Activated naive CD4-positive, alpha-beta T cell treated with anti-CD3 and anti-CD28 coated beads, Interleukin-2, amount 10 ng/mL, durations not matched to agents 7 days and 5 days (primary cell): ENCODE results near the gene KIAA0513.
A peak's percentile ranks its signal among the peaks of the same experiment; 100 is the strongest.

ENCODE experiments used
- CTCF ChIA-PET: fragments of 350-600 bp; sonication (Branson Sonifier 250); formaldehyde crosslinking; loops from one replicate; lab custom pipeline; 2021; ENCODE audit warnings: antibody characterized with exemption; lab: Charles Lee
- DNase-seq: peaks from one replicate; pipeline ENCODE4 v3.0.0-alpha.2; 2020
- H3K27ac Mint-ChIP-seq: one replicate; pipeline ENCODE4 v1.8.0; 2021; ENCODE audit warnings: mild to moderate bottlenecking, moderate library complexity, mixed read lengths
- H3K27me3 Mint-ChIP-seq: one replicate; pipeline ENCODE4 v1.8.0; 2021; ENCODE audit warnings: mild to moderate bottlenecking, mixed read lengths
- H3K36me3 Mint-ChIP-seq: one replicate; pipeline ENCODE4 v1.8.0; 2021; ENCODE audit warnings: mixed read lengths
- H3K4me1 Mint-ChIP-seq: one replicate; pipeline ENCODE4 v1.8.0; 2021; ENCODE audit warnings: mixed read lengths
- H3K4me3 Mint-ChIP-seq: one replicate; pipeline ENCODE4 v1.8.0; 2021; ENCODE audit warnings: mild to moderate bottlenecking, moderate library complexity, mixed read lengths
- H3K9me3 Mint-ChIP-seq: one replicate; pipeline ENCODE4 v1.8.0; 2021; ENCODE audit warnings: mixed read lengths

KIAA0513 gene

GRCh38 chr16:85092851-85093250 lies 65.3 kb downstream of the KIAA0513 start:
- DNase-seq, result no peak
- Mint-ChIP-seq H3K27me3 (peaks cover 30% of the 10 kb centered on the region), H3K4me1 (peaks cover 15% of the 10 kb centered on the region), H3K4me3 (no peak overlapping the region), H3K27ac (no peak overlapping the region), H3K9me3 (no peaks in the 10 kb centered on the region), H3K36me3 (no peaks in the 10 kb centered on the region)
- CTCF ChIA-PET, result no interaction called here

- no peak overlapping the region for H3K4me3 Mint-ChIP-seq
- no peak overlapping the region for H3K27ac Mint-ChIP-seq
- H3K9me3 Mint-ChIP-seq, result no peaks in the 10 kb centered on the region
These were observed 66.1 kb downstream of the KIAA0513 start for GRCh38 chr16:85093705-85094104.

GRCh38 chr16:85094176-85094805 lies 66.7 kb downstream of the KIAA0513 start:
- Mint-ChIP-seq H3K27me3 (peaks cover 36% of the 10 kb centered on the region), H3K36me3 (no peaks in the 10 kb centered on the region), H3K4me3 (no peak overlapping the region), H3K4me1 (peaks cover 15% of the 10 kb centered on the region), H3K9me3 (no peaks in the 10 kb centered on the region), H3K27ac (no peak overlapping the region)
- CTCF ChIA-PET, result no interaction called here
- DNase-seq, result no peak

More at GRCh38 chr16:85093705-85094104, 66.1 kb downstream of the KIAA0513 start:
- Mint-ChIP-seq H3K36me3 (no peaks in the 10 kb centered on the region), H3K4me1 (peaks cover 15% of the 10 kb centered on the region), H3K27me3 (peaks cover 36% of the 10 kb centered on the region)
- CTCF ChIA-PET, result no interaction called here
- DNase-seq, result no peak

GRCh38 chr16:85094812-85095211 lies 67.2 kb downstream of the KIAA0513 start:
- no peak overlapping the region for H3K27ac Mint-ChIP-seq

GRCh38 chr16:85096921-85097320 lies 69.3 kb downstream of the KIAA0513 start:
- Mint-ChIP-seq H3K9me3 (no peaks in the 10 kb centered on the region), H3K27ac (no peak overlapping the region)

More at GRCh38 chr16:85094812-85095211, 67.2 kb downstream of the KIAA0513 start:
- Mint-ChIP-seq H3K9me3 (no peaks in the 10 kb centered on the region), H3K4me1 (peaks cover 15% of the 10 kb centered on the region), H3K4me3 (no peak overlapping the region), H3K27me3 (peaks cover 36% of the 10 kb centered on the region), H3K36me3 (no peaks in the 10 kb centered on the region)
- CTCF ChIA-PET, result interaction anchor here (1.0 kb wide), 1 partner anchor 8 kb away, joined by 5 read pairs; no protein-coding TSS in a partner anchor
- no peak for DNase-seq

GRCh38 chr16:85098565-85098964 lies 71.0 kb downstream of the KIAA0513 start:
- CTCF ChIA-PET, result no interaction called here
- Mint-ChIP-seq H3K4me1 (peaks cover 17% of the 10 kb centered on the region), H3K27me3 (peaks cover 34% of the 10 kb centered on the region), H3K9me3 (no peaks in the 10 kb centered on the region), H3K27ac (no peak overlapping the region), H3K4me3 (no peak overlapping the region), H3K36me3 (no peaks in the 10 kb centered on the region)
- no peak for DNase-seq

More at GRCh38 chr16:85096921-85097320, 69.3 kb downstream of the KIAA0513 start:
- CTCF ChIA-PET, result interaction anchor here (0.8 kb wide), 1 partner anchor 18 kb away, joined by 3 read pairs; no protein-coding TSS in a partner anchor
- H3K4me3 Mint-ChIP-seq, result no peak overlapping the region
- no peak for DNase-seq
- H3K36me3 Mint-ChIP-seq, result no peaks in the 10 kb centered on the region
- peaks cover 6% of the 10 kb centered on the region for H3K4me1 Mint-ChIP-seq
- peaks cover 36% of the 10 kb centered on the region for H3K27me3 Mint-ChIP-seq

GRCh38 chr16:85100265-85100664 lies 72.7 kb downstream of the KIAA0513 start:
- Mint-ChIP-seq H3K4me3 (no peak overlapping the region), H3K9me3 (no peaks in the 10 kb centered on the region), H3K27ac (no peak overlapping the region), H3K27me3 (peaks cover 27% of the 10 kb centered on the region), H3K36me3 (no peaks in the 10 kb centered on the region), H3K4me1 (peaks cover 33% of the 10 kb centered on the region)
- no peak for DNase-seq
- CTCF ChIA-PET, result no interaction called here

GRCh38 chr16:85101956-85102630 lies 74.5 kb downstream of the KIAA0513 start:
- H3K4me3 Mint-ChIP-seq, result no peak overlapping the region
- CTCF ChIA-PET, result interaction anchor here (1.3 kb wide), 1 partner anchor 13 kb away, joined by 3 read pairs; no protein-coding TSS in a partner anchor
- peaks cover 16% of the 10 kb centered on the region for H3K27me3 Mint-ChIP-seq
- no peak for DNase-seq
- no peaks in the 10 kb centered on the region for H3K36me3 Mint-ChIP-seq
- no peak overlapping the region for H3K27ac Mint-ChIP-seq
- no peaks in the 10 kb centered on the region for H3K9me3 Mint-ChIP-seq
- peaks cover 40% of the 10 kb centered on the region for H3K4me1 Mint-ChIP-seq

- peaks cover 5% of the 10 kb centered on the region for H3K27me3 Mint-ChIP-seq
- H3K4me1 Mint-ChIP-seq, result peaks cover 40% of the 10 kb centered on the region
- no peak overlapping the region for H3K4me3 Mint-ChIP-seq
- no peak for DNase-seq
- H3K9me3 Mint-ChIP-seq, result no peaks in the 10 kb centered on the region
- no peaks in the 10 kb centered on the region for H3K36me3 Mint-ChIP-seq
- CTCF ChIA-PET, result interaction anchor here (0.9 to 1.2 kb wide), 2 partner anchors 11 to 15 kb away, joined by 3 to 6 read pairs; no protein-coding TSS in a partner anchor
- no peak overlapping the region for H3K27ac Mint-ChIP-seq
These were observed 75.8 kb downstream of the KIAA0513 start for GRCh38 chr16:85103114-85104079.

GRCh38 chr16:85104147-85104546 lies 76.6 kb downstream of the KIAA0513 start:
- peak overlapping the region; percentile 89 for H3K27ac Mint-ChIP-seq
- no peaks in the 10 kb centered on the region for H3K36me3 Mint-ChIP-seq
- no peak overlapping the region for H3K4me3 Mint-ChIP-seq

GRCh38 chr16:85104821-85105391 lies 77.3 kb downstream of the KIAA0513 start:
- no peaks in the 10 kb centered on the region for H3K36me3 Mint-ChIP-seq
- no peaks in the 10 kb centered on the region for H3K9me3 Mint-ChIP-seq
- H3K4me3 Mint-ChIP-seq, result no peak overlapping the region
- H3K27me3 Mint-ChIP-seq, result peaks cover 4% of the 10 kb centered on the region
- DNase-seq, result peak; percentile 58
- H3K4me1 Mint-ChIP-seq, result peaks cover 40% of the 10 kb centered on the region
- H3K27ac Mint-ChIP-seq, result peak overlapping the region; percentile 89
- CTCF ChIA-PET, result interaction anchor here (0.9 to 1.2 kb wide), 4 partner anchors 10 to 136 kb away, joined by 3 to 11 read pairs (median 6); no protein-coding TSS in a partner anchor

More at GRCh38 chr16:85104147-85104546, 76.6 kb downstream of the KIAA0513 start:
- Mint-ChIP-seq H3K27me3 (peaks cover 4% of the 10 kb centered on the region), H3K9me3 (no peaks in the 10 kb centered on the region), H3K4me1 (peaks cover 40% of the 10 kb centered on the region)
- CTCF ChIA-PET, result interaction anchor here (1.2 kb wide), 1 partner anchor 11 kb away, joined by 11 read pairs; no protein-coding TSS in a partner anchor
- DNase-seq, result no peak

- Mint-ChIP-seq H3K9me3 (no peaks in the 10 kb centered on the region), H3K4me1 (peaks cover 40% of the 10 kb centered on the region), H3K27ac (peak overlapping the region; percentile 89), H3K4me3 (no peak overlapping the region), H3K36me3 (no peaks in the 10 kb centered on the region), H3K27me3 (peaks cover 4% of the 10 kb centered on the region)
- CTCF ChIA-PET, result interaction anchor here (1.0 to 1.2 kb wide), 3 partner anchors 9 to 49 kb away, joined by 3 to 11 read pairs (median 8); no protein-coding TSS in a partner anchor
- DNase-seq, result no peak
These were observed 77.9 kb downstream of the KIAA0513 start for GRCh38 chr16:85105475-85105874.

- Mint-ChIP-seq H3K9me3 (no peaks in the 10 kb centered on the region), H3K27me3 (peaks cover 4% of the 10 kb centered on the region), H3K27ac (no peak overlapping the region), H3K4me3 (no peak overlapping the region), H3K36me3 (no peaks in the 10 kb centered on the region), H3K4me1 (peaks cover 32% of the 10 kb centered on the region)
- no peak for DNase-seq
- CTCF ChIA-PET, result interaction anchor here (1.1 kb wide), 1 partner anchor 147 kb away, joined by 3 read pairs; no protein-coding TSS in a partner anchor
These were observed 79.5 kb downstream of the KIAA0513 start for GRCh38 chr16:85107083-85107482.
